Ishikawa (cell line): ENCODE measurements around the gene THOP1.

ENCODE experiments used
- CREB1 ChIP-seq: IDR thresholded peaks from 2 replicates; pipeline ENCODE4 v1.6.1; 2012; ENCODE audit warnings: low read depth
- TAF1 ChIP-seq: IDR thresholded peaks from 2 replicates; pipeline ENCODE4 v1.6.1; 2012; ENCODE audit warnings: low read depth, mild to moderate bottlenecking
- TCF12 ChIP-seq: IDR thresholded peaks from 2 replicates; pipeline ENCODE4 v1.6.1; 2012; ENCODE audit warnings: low read depth

- TF ChIP-seq TCF12 (no peak), TAF1 (no peak), CREB1 (no peak)
Measured at GRCh38 chr19:2854849-2855248, 69.5 kb downstream of the THOP1 start.
